ENCODE data around the gene CCND2.

- TF ChIP-seq ZNF660 (tag by site-specific recombination; IDR thresholded peaks at IDR 0.05) (no peak), ZNF585B (tag by site-specific recombination; IDR thresholded peaks at IDR 0.05) (no peak), ZNF155 (tag by site-specific recombination; IDR thresholded peaks at IDR 0.05) (no peak), ZNF335 (tag by site-specific recombination; conservative IDR thresholded peaks at IDR 0.05) (no peak; the same call in none of the 2 replicates), CTCF (tag by site-specific recombination; IDR thresholded peaks at IDR 0.05) (peak; percentile 48; the same call in 1 of the 2 replicates), ZNF707 (tag by site-specific recombination; IDR thresholded peaks at IDR 0.05) (no peak)
These were observed at the start of gene CCND2 for GRCh38 chr12:4273652-4274395.

Measured in HEK293 (cell line).